Stimulated activated CD8-positive, alpha-beta memory T cell treated with anti-CD3 and anti-CD28 coated beads, Interleukin-2, amount 100 ng/mL, for 48 hours (primary cell): ENCODE results near the gene SOX6.
"Not testable (repeated sequence)": the region's sequence is repeated elsewhere in the genome, so short reads cannot be mapped to it uniquely, and the experiment has no call there.

Experiments
- DNase-seq, 2 donors: peaks; one replicate each; pipeline ENCODE4 v3.0.0-alpha.2; 2020; ENCODE audit warnings: low read depth in 2 of 2

SOX6 gene

GRCh38 chr11:16040151-16040550 lies 316.2 kb downstream of the SOX6 start:
- DNase-seq, result no peak

- no peak for DNase-seq
Measured at GRCh38 chr11:16037179-16037578, 319.2 kb downstream of the SOX6 start.

GRCh38 chr11:16036218-16036617 lies 320.1 kb downstream of the SOX6 start:
- DNase-seq, result no peak

GRCh38 chr11:16034074-16034473 lies 322.3 kb downstream of the SOX6 start:
- DNase-seq, result no peak

GRCh38 chr11:16032974-16033373 lies 323.4 kb downstream of the SOX6 start:
- DNase-seq, result no peak

GRCh38 chr11:16031210-16031609 lies 325.1 kb downstream of the SOX6 start:
- DNase-seq, result no peak

- no peak for DNase-seq
Measured at GRCh38 chr11:16030664-16031063, 325.7 kb downstream of the SOX6 start.

- not testable (repeated sequence) for DNase-seq
Measured at GRCh38 chr11:16029151-16029550, 327.2 kb downstream of the SOX6 start.

GRCh38 chr11:16028419-16028818 lies 327.9 kb downstream of the SOX6 start:
- no peak for DNase-seq

GRCh38 chr11:16027621-16028020 lies 328.7 kb downstream of the SOX6 start:
- no peak for DNase-seq

- no peak for DNase-seq
Measured at GRCh38 chr11:16026849-16027248, 329.5 kb downstream of the SOX6 start.

GRCh38 chr11:16018931-16019330 lies 337.4 kb downstream of the SOX6 start:
- no peak for DNase-seq

GRCh38 chr11:16016468-16016829 lies 339.9 kb downstream of the SOX6 start:
- no peak for DNase-seq

- DNase-seq, result no peak
Measured at GRCh38 chr11:16015741-16016467, 340.4 kb downstream of the SOX6 start.

- no peak for DNase-seq
Measured at GRCh38 chr11:16013649-16014275, 342.6 kb downstream of the SOX6 start.

- no peak for DNase-seq
Measured at GRCh38 chr11:16013242-16013641, 343.1 kb downstream of the SOX6 start.

- no peak for DNase-seq
Measured at GRCh38 chr11:16012125-16012751, 344.1 kb downstream of the SOX6 start.

GRCh38 chr11:16011396-16011795 lies 344.9 kb downstream of the SOX6 start:
- DNase-seq, result no peak

- no peak for DNase-seq
Measured at GRCh38 chr11:16009021-16009420, 347.3 kb downstream of the SOX6 start.

- no peak for DNase-seq
Measured at GRCh38 chr11:16007514-16007913, 348.8 kb downstream of the SOX6 start.

- no peak for DNase-seq
Measured at GRCh38 chr11:16002942-16003341, 353.4 kb downstream of the SOX6 start.

GRCh38 chr11:16001899-16002426 lies 354.4 kb downstream of the SOX6 start:
- no peak for DNase-seq

GRCh38 chr11:16001044-16001568 lies 355.2 kb downstream of the SOX6 start:
- no peak for DNase-seq
